Measurements from ENCODE around the gene LSM7. TPM values are rescaled to one million over a fixed set of nuclear protein-coding genes. Genes with fewer than 3 reads are reported as not detected.

Gene LSM7
- total RNA-seq, 6 experiments from 2014 or later, result 92.1 to 137 (median 118) TPM

- Mint-ChIP-seq H3K9me3 (no peaks in the 10 kb centered on the region), H3K27me3 (ENCODE audit: insufficient read depth) (peaks cover 22% of the 10 kb centered on the region), H3K36me3 (ENCODE audit: low read depth) (no peaks in the 10 kb centered on the region), H3K27ac (no peak overlapping the region), H3K4me1 (ENCODE audit: low read depth) (no peaks in the 10 kb centered on the region), H3K4me3 (no peak overlapping the region)
- TF ChIP-seq CTCF (IDR thresholded peaks at IDR 0.05), result no peak
- no peak for DNase-seq
Measured at GRCh38 chr19:2362046-2362969, 33.9 kb upstream of the LSM7 start.

GRCh38 chr19:2361246-2362045 lies 33.1 kb upstream of the LSM7 start:
- H3K4me3 Mint-ChIP-seq, result no peak overlapping the region
- no peak for DNase-seq
- no peak overlapping the region for H3K27ac Mint-ChIP-seq
- H3K36me3 Mint-ChIP-seq (ENCODE audit: low read depth), result no peaks in the 10 kb centered on the region
- H3K9me3 Mint-ChIP-seq, result no peaks in the 10 kb centered on the region
- H3K4me1 Mint-ChIP-seq (ENCODE audit: low read depth), result no peaks in the 10 kb centered on the region
- TF ChIP-seq CTCF (IDR thresholded peaks at IDR 0.05), result no peak
- H3K27me3 Mint-ChIP-seq (ENCODE audit: insufficient read depth), result peaks cover 22% of the 10 kb centered on the region

GRCh38 chr19:2360833-2361232 lies 32.4 kb upstream of the LSM7 start:
- DNase-seq, result no peak
- no peak overlapping the region for H3K4me3 Mint-ChIP-seq
- H3K9me3 Mint-ChIP-seq, result no peaks in the 10 kb centered on the region
- H3K27ac Mint-ChIP-seq, result no peak overlapping the region
- TF ChIP-seq CTCF (IDR thresholded peaks at IDR 0.05), result no peak
- H3K36me3 Mint-ChIP-seq (ENCODE audit: low read depth), result no peaks in the 10 kb centered on the region
- H3K4me1 Mint-ChIP-seq (ENCODE audit: low read depth), result no peaks in the 10 kb centered on the region
- peaks cover 22% of the 10 kb centered on the region for H3K27me3 Mint-ChIP-seq (ENCODE audit: insufficient read depth)

- Mint-ChIP-seq H3K27ac (no peak within 1 kb of the TSS), H3K27me3 (ENCODE audit: insufficient read depth) (peaks cover 18% of the 10 kb centered on the region), H3K9me3 (no peaks in the 10 kb centered on the region), H3K4me3 (no peak within 1 kb of the TSS), H3K36me3 (ENCODE audit: low read depth) (no peaks in the 10 kb centered on the region), H3K4me1 (ENCODE audit: low read depth) (no peaks in the 10 kb centered on the region)
- DNase-seq, result no peak
- no peak for TF ChIP-seq CTCF (IDR thresholded peaks at IDR 0.05)
Measured at GRCh38 chr19:2359992-2360685, 31.8 kb upstream of the LSM7 start, which contains the start of gene TMPRSS9. Gene TMPRSS9 (plus strand): TSS chr19:2360265. CDS start chr19:2389786, 29,521 bp downstream.

GRCh38 chr19:2358548-2359173 lies 30.3 kb upstream of the LSM7 start:
- Mint-ChIP-seq H3K9me3 (no peaks in the 10 kb centered on the region), H3K27ac (no peak overlapping the region), H3K36me3 (ENCODE audit: low read depth) (no peaks in the 10 kb centered on the region), H3K4me3 (no peak overlapping the region), H3K4me1 (ENCODE audit: low read depth) (no peaks in the 10 kb centered on the region), H3K27me3 (ENCODE audit: insufficient read depth) (peaks cover 19% of the 10 kb centered on the region)
- DNase-seq, result no peak
- TF ChIP-seq CTCF (IDR thresholded peaks at IDR 0.05), result no peak
